Measurements from ENCODE around the gene HOXA5. TPM values are rescaled to one million over a fixed set of nuclear protein-coding genes. Genes with fewer than 3 reads are reported as not detected.

The HOXA5 gene
- total and polyA plus RNA-seq, 2 donors (not counting 3 experiments of a cell fraction or from before 2014, with no cell fraction given) = 18.6 to 18.8 TPM

GRCh38 chr7:27151341-27151930, 8.0 kb upstream of the HOXA5 start:
- H3K27ac ChIP-seq (ENCODE audit: insufficient read depth, low read depth, low read length) = peak overlapping the region; percentile 96
- peaks cover 68% of the 10 kb centered on the region for H3K4me1 ChIP-seq (ENCODE audit: control insufficient read depth, extremely low read depth, insufficient read depth, low read length)
- intact Hi-C loops (cut with micrococcal nuclease) = loop anchor here (1.0 to 2.0 kb wide), 2 partner anchors 8 to 13 kb away; partner anchors contain the start of gene HOXA9
- no peak for DNase-seq (ENCODE audit: low read depth, low spot score)
- H3K9ac ChIP-seq (replicated peaks; ENCODE audit: extremely low read depth, insufficient read depth, low read length) = peak overlapping the region; percentile 78
- peaks cover 98% of the 10 kb centered on the region for H3K79me2 ChIP-seq (ENCODE audit: control insufficient read depth, insufficient read depth, low read length)
- no peaks in the 10 kb centered on the region for H3K9me3 ChIP-seq (replicated peaks; ENCODE audit: control insufficient read depth, insufficient read depth, low read length)
- FAIRE-seq = peak; percentile 31
- CTCF ChIA-PET = interaction anchor here (1.0 to 5.6 kb wide), 17 partner anchors 8 to 782 kb away, joined by 3 to 83 read pairs (median 5); partner anchors contain the start of genes HOXA4 and HOXA9
- H3K9me1 ChIP-seq (replicated peaks; ENCODE audit: control insufficient read depth, extremely low read depth, insufficient read depth, low read length) = no peaks in the 10 kb centered on the region
- dilution Hi-C loops (cut with MboI; ENCODE audit: extremely low pct_ligation_motif_present, low sequenced_read_pairs) = loop anchor here (25.0 kb wide), 1 partner anchor 964 kb away; no protein-coding TSS in a partner anchor
- POLR2A ChIA-PET = interaction anchor here (1.2 to 2.6 kb wide), 6 partner anchors 14 to 468 kb away, joined by 3 to 8 read pairs (median 4); partner anchors contain the start of gene HOXA9
- H3K4me2 ChIP-seq (ENCODE audit: insufficient read depth, low read length) = peak overlapping the region; percentile 92
- peak overlapping the region; percentile 54 to 85 (median 55) for H3K4me3 ChIP-seq (replicated peaks in 1 of 3; ENCODE audit: insufficient read depth in 1 of 3, low read depth in 1 of 3, low read length in 3 of 3)
- H3K36me3 ChIP-seq (ENCODE audit: control insufficient read depth in 2 of 2, extremely low read depth in 1 of 2, insufficient read depth in 2 of 2, low read length in 2 of 2) = peaks cover 0 to 2% of the 10 kb centered on the region in 2 experiments
- no peak overlapping the region for H2AFZ ChIP-seq (ENCODE audit: low read depth, low read length)
- no peaks in the 10 kb centered on the region for H4K20me1 ChIP-seq (replicated peaks; ENCODE audit: control insufficient read depth, extremely low read depth, insufficient read depth, low read length)
- no peaks in the 10 kb centered on the region for H3K27me3 ChIP-seq (ENCODE audit: control insufficient read depth in 2 of 2, insufficient read depth in 2 of 2, low read length in 2 of 2)
- BruUV-seq (replicated peaks) = TSS peak; percentile 39
- no peak for TF ChIP-seq JUN (IDR thresholded peaks at IDR 0.05; ENCODE audit: borderline replicate concordance, insufficient read depth, insufficient read length, low read depth)
- TF ChIP-seq MYC (IDR thresholded peaks at IDR 0.05; ENCODE audit: low read depth, low read length) = no peak
- TF ChIP-seq POLR2AphosphoS5 (IDR thresholded peaks at IDR 0.05; ENCODE audit: insufficient read depth, low read depth, low read length) = no peak
- peak in 1 of 2 donors; percentile 11 for TF ChIP-seq CTCF (IDR thresholded peaks at IDR 0.05; ENCODE audit: extremely low read depth in 1 of 2, insufficient read depth in 1 of 2, low read depth in 1 of 2, low read length in 2 of 2)
- TF ChIP-seq POLR2A (IDR thresholded peaks at IDR 0.05; ENCODE audit: low read depth, low read length) = no peak
- TF ChIP-seq EZH2 (IDR thresholded peaks at IDR 0.05; ENCODE audit: borderline replicate concordance, low read depth, low read length, severe bottlenecking) = no peak
